ENCODE data around the gene KRTAP10-6.
"Not testable (repeated sequence)": the region's sequence is repeated elsewhere in the genome, so short reads cannot be mapped to it uniquely, and the experiment has no call there.

Gene KRTAP10-6

DNA sequence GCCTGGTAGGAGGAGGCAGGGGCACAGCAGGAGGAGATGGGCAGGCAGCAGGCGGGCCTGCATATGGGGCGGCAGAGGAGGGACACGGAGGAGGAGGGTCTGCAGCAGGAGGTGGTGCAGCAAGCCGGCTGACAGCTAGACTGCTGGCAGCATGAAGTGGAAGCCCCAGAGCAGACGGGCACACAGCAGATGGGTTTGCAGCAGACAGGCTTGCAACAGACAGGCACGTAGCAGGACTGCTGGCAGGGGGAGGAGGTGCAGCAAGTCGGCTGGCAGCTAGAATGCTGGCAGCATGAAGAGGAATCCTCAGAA is 12.5 kb downstream of the KRTAP10-6 start:
- DNase-seq (ENCODE audit: low read depth in 2 of 3, low spot score in 2 of 3), result no peak

DNA sequence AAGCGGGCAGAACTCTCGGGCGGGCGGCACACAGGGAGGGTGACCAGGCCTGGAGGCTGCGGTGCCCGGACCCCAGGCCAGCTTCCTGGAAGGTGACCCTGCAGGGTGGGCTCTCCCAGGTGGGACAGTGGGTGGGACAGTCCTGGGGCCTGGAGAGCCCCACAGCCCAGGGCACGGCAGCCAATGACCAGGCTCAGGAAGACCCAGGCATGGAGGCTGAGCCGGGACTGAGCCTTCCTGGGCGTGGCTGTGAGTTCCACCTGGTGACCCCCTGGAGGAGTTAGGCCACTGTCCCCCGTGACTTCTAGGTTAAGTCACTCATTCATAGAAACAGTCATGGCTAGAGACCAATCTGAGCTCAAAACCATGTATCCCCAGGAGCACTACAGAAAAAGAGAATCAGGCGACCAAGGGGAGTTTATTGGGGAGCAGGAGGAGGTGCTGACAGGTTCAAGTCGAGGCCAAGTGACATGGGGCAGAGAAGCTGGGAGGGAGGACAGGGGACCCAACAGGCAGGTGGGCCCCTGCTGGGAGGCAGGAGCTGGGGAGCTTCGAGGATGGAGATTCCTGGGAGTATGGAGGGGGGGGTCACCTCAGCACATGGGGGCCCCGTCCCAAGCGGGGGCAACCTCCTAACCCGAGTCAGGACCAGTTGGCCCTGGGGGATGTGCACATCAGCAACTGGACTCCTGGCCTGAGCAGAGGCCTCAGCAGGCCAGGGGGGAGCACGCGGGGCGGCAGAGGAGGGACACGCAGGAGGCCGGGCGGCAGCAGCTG is 13.1 kb downstream of the KRTAP10-6 start:
- no peak for DNase-seq (ENCODE audit: low read depth in 2 of 3, low spot score in 2 of 3)

DNA sequence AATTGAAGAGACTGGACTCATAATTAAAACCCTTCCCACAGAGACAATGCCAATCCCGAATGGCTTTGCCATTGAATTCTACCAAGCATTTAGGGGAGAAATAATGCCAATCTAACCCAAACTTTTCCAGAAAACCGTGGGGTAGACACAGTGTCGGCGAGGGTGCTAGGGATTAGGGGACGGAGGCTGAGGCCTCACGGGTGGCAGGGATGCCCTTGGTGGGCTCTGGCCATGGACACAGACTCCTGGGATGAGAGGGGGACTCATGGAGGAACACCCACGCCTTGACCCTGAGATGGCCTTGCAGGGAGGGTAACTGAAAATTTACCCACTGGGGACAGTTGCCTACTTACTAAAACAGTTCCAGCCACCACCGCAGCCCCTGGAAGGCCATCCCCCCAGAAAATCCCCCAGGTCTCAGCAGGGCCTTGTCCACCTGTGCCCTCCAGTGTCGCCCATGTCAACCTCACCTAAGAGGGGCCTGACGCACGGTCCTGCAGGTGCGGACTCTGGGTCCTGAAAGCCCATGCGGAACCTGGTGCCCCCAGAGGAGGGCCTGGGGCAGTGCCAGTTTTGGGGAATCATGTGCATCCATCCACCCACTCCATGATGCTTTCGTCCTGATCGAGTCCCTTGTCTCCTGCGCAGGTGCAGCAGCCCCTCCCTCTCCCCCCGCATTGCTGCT is 13.8 kb downstream of the KRTAP10-6 start:
- no peak for DNase-seq (ENCODE audit: low read depth in 2 of 3, low spot score in 2 of 3)

DNA sequence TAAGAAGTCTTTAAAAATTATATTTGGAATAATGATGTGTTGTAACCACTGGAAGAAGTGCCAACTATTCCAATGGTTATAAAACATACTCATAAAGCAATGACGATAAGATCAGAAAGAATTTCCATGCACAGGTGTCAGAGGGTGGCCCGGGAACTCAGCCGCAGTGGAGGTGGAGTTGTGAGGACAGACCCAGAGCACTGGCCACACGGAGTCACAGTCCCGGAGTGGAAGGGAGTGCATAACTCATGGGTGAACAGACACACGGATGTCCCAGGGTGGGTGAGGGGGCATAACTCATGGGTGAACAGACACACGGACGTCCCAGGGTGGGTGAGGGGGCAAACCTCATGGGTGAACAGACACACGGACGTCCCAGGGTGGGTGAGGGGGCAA is 16.3 kb downstream of the KRTAP10-6 start:
- no peak for DNase-seq (ENCODE audit: low read depth in 2 of 3, low spot score in 2 of 3)

DNA sequence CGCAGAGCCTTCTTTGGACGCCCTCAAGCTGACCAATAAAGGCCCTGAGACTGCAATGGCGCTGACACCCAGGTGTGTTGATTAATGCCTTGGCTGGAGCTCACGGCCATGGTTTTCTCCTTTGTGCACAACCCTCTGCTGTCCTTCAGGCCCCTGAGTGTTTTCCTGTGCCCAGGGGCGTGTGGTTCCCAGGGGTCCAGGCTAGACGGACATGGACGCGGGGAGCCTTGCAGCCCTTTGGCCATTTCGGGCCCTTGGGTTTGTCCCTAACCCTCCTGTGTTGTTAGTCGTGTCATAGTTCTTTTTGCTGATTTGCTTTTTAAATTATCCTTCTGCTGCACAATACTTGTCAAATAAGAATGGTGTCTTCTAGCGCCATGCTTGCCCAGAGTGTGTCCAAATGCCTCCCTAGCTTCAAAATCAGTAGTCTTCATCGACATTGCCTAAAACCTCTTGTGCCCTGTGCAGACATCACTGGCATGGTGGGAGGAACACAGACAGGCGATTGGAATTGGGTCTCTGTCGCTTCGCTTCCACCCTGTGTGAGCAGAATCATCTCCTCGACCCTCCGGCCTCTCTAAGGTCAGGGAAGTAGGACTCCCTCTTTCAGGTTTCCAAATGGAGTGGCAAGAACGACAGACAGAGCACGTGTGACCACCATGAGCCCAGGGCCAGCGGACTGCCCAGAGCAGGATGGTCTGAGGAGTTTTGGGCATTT is 16.8 kb downstream of the KRTAP10-6 start:
- DNase-seq (ENCODE audit: low read depth in 2 of 3, low spot score in 2 of 3), result no peak

DNA sequence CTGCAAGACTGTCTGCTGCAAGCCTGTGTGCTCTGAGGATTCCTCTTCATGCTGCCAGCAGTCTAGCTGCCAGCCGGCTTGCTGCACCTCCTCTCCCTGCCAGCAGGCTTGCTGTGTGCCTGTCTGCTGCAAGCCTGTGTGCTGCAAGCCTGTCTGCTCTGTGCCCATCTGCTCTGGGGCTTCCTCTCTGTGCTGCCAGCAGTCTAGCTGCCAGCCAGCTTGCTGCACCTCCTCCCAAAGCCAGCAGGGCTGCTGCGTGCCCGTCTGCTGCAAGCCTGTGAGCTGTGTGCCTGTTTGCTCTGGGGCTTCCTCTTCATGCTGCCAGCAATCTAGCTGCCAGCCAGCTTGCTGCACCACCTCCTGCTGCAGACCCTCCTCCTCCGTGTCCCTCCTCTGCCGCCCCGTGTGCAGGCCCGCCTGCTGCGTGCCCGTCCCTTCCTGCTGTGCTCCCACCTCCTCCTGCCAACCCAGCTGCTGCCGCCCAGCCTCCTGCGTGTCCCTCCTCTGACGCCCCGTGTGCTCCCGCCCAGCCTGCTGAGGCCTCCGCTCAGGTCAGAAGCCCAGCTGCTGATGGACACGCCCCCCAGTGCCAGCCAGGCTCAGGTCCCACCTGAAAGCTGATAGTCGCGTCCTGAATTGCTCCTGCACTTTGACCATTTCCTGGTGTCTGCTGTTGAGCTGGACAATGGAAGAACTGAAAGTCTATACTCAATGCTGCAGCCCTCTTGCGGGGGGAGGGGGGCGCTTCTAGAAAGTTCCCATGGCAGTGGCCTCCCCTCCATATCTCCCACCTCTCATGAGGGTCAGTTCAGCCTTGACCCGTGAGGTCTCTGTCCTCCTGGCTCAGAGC is 17.6 kb downstream of the KRTAP10-6 start:
- DNase-seq (ENCODE audit: low read depth in 2 of 3, low spot score in 2 of 3), result no peak

DNA sequence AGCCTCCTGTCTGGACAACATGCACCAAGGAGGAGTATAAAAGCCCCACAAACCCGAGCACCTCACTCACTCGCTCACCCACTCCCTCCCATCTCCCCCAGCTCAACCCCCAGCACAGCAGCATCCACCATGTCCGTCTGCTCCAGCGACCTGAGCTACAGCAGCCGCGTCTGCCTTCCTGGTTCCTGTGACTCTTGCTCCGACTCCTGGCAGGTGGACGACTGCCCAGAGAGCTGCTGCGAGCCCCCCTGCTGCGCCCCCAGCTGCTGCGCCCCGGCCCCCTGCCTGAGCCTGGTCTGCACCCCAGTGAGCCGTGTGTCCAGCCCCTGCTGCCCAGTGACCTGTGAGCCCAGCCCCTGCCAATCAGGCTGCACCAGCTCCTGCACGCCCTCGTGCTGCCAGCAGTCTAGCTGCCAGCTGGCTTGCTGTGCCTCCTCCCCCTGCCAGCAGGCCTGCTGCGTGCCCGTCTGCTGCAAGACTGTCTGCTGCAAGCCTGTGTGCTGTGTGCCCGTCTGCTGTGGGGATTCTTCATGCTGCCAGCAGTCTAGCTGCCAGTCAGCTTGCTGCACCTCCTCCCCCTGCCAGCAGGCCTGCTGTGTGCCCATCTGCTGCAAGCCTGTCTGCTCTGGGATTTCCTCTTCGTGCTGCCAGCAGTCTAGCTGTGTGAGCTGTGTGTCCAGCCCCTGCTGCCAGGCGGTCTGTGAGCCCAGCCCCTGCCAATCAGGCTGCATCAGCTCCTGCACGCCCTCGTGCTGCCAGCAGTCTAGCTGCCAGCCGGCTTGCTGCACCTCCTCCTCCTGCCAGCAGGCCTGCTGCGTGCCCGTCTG is 18.5 kb downstream of the KRTAP10-6 start, which contains the start of gene KRTAP10-4:
Gene KRTAP10-4, plus strand, starts transcription at position 100 of the 827 bp plus-strand sequence. Its CDS starts 30 bp downstream, at position 130.
- DNase-seq (ENCODE audit: low read depth in 2 of 3, low spot score in 2 of 3), result not testable (repeated sequence)

DNA sequence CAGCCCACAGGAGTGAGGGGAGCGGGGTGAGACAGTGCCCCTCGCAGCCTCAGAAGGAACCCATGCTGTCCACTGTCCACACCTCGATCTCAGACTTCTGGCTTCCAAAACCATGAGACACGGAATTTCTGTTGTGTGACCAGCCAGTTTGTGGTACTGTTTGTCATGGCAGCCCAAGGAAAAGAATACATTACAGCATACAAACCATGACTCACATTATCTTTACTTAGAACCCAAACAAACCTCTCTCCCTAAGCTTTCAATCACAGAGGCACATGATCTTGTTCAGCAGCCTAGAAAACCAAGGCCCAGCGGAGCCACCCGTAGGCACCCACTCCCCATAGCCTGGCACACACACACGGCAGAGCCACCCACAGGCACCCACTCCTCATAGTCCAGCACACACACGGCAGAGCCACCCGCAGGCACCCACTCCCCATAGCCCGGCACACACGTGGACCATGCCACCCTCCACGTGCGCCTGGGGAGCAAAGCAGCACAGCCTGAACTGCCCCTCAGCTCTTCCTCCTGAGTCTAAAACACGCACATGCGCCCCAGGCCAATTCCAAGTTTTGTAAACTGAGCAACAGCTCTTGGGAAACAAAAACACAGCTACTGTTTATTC is 19.2 kb downstream of the KRTAP10-6 start:
- DNase-seq (ENCODE audit: low read depth in 2 of 3, low spot score in 2 of 3), result no peak

DNA sequence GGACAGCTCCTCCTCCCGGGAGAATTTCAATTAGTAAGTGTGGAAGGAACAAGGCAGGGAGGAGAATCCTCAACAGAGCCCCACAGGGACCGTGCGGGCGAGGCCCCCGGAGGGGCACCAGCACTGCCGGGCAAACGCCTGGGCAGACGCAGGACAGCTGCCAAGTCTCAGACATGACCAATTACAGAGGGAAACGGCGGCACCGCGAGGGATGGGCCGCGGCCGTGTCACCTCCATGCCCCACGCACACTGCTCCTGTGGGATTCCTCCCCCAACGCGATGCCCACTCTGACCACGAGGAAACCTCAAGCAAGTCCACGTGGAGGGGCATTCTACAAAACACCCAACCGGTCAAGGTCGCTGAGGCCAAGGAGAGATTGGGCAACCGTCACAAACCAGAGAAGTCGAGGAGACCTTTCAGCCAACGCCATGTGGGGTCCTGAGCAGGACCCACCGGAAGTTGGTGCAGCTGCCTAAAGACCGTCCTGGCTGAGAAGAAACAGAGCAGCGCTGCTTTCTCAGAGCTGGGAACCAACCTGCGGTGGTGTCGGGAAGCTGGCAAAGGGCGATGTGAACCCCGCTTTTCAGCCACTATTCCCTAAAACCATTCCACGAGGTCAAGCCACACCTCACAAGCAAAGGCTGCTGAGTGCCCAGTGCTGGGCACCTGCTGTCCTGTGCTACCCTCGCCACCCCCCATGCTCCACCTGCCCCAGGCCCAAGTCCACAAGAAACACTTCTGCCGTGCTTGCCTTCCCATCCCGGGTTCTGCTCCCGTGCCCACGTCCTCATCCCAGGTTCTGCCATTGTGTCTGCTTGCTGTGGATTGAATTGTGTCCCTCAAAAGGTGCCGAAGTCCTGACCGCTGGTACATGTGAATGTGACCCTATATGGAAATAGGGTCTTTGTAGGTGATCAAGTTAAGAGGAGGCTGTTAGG is 20.2 kb downstream of the KRTAP10-6 start:
- DNase-seq (ENCODE audit: low read depth in 2 of 3, low spot score in 2 of 3), result no peak

DNA sequence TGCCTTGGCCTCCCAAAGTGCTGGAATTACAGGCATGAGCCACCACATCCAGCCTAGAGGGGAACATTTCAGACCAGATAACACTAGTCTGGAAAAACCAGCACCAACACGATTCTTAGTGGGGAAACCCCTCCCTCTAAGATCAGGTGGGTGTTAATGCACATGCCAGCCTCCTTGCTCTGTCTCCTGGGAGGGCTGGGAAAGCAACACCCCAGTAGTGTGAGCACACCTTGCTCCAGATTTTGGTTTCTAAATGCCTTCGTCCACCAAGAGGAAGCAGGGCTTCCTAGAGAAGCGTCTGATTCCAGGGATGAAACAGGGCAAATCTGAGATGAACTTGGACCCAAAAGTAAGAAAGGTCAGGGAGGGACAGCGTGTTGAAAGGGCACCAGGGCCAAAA is 21.0 kb downstream of the KRTAP10-6 start:
- DNase-seq (ENCODE audit: low read depth in 2 of 3, low spot score in 2 of 3), result no peak

DNA sequence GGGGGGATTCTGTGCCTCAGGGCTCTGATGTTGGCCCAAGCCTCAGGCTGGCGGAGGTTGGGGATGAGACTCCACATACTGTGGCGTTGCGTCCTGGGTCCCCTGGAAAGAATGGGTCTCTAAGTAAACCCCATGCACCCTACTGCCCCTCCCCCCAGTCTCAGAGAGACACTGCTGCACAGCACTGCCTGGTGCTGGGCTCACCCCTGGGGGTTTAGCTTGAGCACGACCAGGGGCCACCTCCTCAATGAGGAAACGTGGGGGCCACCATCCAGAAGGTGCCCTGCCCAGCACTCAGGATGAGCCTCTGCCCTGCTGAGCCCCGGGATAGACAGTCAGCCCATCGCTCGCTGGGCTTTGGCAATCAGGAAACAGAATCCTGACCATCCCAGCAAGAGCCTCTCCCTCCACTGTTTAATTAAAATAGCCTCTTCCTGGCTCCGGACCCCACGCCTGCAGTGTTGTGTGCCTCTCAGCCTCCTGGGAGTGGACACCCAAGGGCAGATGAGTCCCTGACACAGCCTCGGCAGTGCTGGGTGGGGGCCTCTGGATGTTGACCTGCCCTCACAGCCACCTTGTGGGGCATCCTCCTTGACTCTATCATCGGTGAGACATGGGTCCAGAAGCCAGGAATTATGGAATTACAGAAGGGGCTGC is 22.3 kb downstream of the KRTAP10-6 start:
- no peak for DNase-seq (ENCODE audit: low read depth in 2 of 3, low spot score in 2 of 3)

DNA sequence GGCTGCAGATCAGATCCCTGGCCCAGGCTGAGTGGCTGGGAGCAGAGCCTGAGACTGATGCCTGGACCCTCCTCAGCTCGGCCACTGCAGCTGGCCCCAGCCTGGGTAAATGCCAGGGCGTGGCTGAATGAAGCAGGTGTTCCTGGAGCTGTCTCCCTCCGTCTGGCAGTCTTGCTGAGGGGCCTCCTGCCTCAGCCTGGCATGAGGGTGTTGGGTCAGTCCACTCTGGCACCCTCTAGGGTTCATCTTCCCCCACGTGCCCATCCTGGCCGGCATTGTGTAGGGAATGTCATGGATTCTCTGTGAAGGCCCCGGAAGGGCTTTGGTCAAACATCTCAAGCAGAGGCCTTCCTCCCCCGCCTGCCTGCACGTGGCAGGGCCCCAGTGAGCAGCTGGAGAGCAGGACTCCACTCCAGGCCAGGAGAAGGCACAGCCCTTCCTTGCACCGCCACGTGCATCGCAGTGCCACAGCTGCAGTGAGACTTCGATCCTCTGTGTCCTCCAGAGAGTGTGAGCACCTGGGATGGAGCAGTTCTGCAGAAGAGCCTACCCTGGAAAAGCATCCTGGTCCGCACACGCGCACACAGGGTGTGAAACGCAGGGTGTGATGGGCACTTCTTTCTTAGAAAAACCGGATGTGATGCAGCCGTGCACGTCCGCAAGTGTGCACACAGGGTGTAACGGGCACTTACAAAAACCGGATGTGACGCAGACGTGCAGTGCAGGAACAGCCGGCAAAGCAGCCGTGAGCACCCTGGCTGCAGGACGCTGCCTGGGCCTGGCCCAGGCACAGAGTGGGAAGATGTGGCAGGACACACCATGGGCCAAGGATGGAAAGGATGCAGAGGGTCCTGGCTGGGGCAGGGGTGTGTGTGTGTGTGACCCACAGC is 23.4 kb downstream of the KRTAP10-6 start:
- DNase-seq (ENCODE audit: low read depth in 2 of 3, low spot score in 2 of 3), result no peak

DNA sequence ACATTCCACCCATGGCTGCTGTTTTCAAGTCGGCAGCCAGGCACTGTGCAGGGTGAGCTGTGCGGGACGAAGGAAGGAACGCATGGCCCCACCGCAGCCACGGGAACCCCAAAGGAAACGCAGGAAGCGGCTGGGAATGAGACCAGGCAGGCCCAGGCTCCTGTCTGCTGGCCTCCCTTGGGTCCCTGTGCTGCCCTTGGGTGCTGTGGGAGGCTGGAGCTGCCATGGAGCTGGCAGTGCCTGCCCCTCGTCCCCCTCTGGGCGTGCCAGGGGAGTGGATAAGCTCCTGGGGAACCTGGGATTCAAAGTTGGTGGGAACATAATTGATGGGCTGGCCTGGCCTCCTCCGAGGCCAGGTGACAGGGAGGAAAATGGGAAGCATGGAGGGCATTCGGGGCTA is 24.0 kb downstream of the KRTAP10-6 start:
- no peak for DNase-seq (ENCODE audit: low read depth in 2 of 3, low spot score in 2 of 3)

DNA sequence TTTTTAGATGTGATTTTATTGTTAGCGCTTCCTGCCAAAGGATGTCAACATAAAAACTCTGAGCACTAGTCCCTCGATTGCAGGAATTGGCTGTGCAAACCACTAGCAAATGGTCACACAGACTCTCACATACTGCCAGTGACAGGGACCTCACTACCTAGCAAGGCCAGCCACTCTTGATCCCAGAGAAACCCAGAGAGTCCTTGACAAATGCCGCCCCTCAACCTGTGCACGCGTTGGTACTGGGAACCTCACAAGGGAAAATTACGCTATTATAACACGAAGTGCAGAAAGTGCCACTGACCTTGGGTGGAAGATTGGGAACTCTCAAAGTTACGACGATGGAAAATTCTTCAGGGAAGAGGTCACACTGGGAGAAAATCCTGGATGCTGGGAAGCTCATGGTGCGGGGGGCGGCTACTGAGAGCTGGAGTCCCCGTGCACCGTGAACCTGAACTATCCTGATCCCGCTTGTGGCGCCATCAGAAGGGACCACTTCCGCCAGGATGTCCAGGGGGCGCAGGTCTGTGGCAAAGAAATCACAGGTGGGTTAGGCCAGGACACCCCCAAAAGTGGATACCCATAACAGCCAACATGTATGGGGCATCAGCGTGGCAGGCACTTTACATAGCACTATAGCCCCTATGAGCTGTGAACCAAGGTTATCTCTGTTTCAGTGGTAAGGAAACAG is 24.7 kb downstream of the KRTAP10-6 start:
- no peak for DNase-seq (ENCODE audit: low read depth in 2 of 3, low spot score in 2 of 3)

DNA sequence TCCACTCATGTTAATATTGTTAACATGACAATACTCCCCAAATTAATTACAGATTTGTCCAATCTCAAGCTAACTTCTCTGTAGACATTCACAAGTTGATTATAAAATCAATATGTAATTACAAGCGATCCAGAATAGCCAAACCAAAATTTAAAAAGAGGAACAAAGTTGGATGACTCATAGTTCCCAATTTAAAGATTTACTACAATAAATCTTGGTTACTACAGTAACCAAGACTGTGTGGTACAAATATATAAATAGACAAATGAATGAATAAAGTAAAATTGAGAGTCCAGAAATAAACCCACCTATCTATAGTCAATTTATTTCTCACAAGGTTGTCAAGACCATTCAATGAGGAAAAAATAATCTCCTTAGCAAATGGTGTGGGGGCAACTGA is 25.9 kb downstream of the KRTAP10-6 start:
- DNase-seq (ENCODE audit: low read depth in 2 of 3, low spot score in 2 of 3), result no peak

DNA sequence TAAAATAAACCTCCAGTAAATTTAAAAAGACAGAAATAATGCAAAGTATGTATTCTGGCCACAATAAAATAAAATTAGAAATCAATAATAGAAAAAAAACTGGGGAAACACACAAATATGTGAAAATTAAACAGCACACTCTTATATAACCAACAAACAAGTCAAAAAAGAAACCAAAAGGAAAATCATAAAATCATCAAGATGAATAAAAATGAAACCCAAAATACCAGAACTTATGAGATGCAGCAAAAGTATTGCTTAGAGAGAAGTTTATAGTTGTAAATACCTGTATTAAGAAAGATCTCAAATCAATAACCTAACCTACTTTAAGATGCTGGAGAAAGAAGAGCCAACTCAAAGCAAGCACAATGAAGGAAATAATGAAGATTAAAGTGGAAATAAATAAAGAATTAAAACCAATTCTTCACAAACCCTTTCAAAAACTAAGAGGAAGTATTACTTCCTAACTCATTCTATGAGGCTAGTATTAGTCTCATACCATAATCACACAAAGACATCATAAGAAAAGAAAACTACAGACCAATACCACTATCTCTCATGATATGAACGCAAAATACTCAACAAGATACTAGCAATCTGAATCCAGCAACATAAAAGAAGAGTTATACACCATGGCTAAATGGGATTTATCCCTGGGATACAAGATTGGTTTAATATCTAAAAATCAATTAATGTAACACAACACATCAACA is 27.3 kb downstream of the KRTAP10-6 start:
- no peak for DNase-seq (ENCODE audit: low read depth in 2 of 3, low spot score in 2 of 3)
